GM12891 (cell line): ENCODE measurements around the gene PTPRD.

ENCODE experiments used
- POLR2A ChIP-seq: IDR thresholded peaks from 2 replicates; pipeline ENCODE4 v1.6.1; 2011; ENCODE audit warnings: low read depth, low read length, control low read depth
- POLR2AphosphoS5 ChIP-seq: IDR thresholded peaks from 2 replicates; pipeline ENCODE4 v1.6.1; 2011; ENCODE audit warnings: low read depth, low read length, control low read depth
- POU2F2 ChIP-seq: IDR thresholded peaks from 2 replicates; pipeline ENCODE4 v1.6.1; 2011; ENCODE audit warnings: low read depth, mild to moderate bottlenecking, control low read depth, low read length, moderate library complexity
- SPI1 ChIP-seq: IDR thresholded peaks from 2 replicates; pipeline ENCODE4 v1.6.1; 2011; ENCODE audit warnings: low read depth, low read length, control low read depth
- TAF1 ChIP-seq: IDR thresholded peaks from 2 replicates; pipeline ENCODE4 v1.6.1; 2011; ENCODE audit warnings: low read depth, low read length, control low read depth

GRCh38 chr9:8301296-8301695, 2311.5 kb downstream of the PTPRD start:
- no peak for TF ChIP-seq POLR2AphosphoS5
- TF ChIP-seq POLR2A, result no peak
- no peak for TF ChIP-seq SPI1
- no peak for TF ChIP-seq TAF1
- TF ChIP-seq POU2F2, result no peak
